BE2C (cell line): ENCODE results near the gene ETNK2.

Experiments
- DNase-seq: peaks from one replicate; pipeline ENCODE4 v3.0.0-alpha.2; 2020
- H3K27me3 ChIP-seq: fragments of 250-450 bp; sonication (Bioruptor Pico); 2 replicates; pipeline ENCODE4 v1.5.1; 2020; ENCODE audit warnings: mild to moderate bottlenecking
- H3K36me3 ChIP-seq: fragments of 250-450 bp; sonication (Bioruptor Pico); 2 replicates; pipeline ENCODE4 v1.5.1; 2020; ENCODE audit warnings: mild to moderate bottlenecking
- H3K4me1 ChIP-seq: fragments of 250-450 bp; sonication (Bioruptor Pico); 2 replicates; pipeline ENCODE4 v1.5.1; 2020
- H3K4me3 ChIP-seq: 2 replicates; pipeline ENCODE4 v1.5.1; 2011; ENCODE audit warnings: low read depth, low read length
- H3K9me3 ChIP-seq: fragments of 250-450 bp; sonication (Bioruptor Pico); 2 replicates; pipeline ENCODE4 v1.5.1; 2020
- TF ChIP-seq, protein P1 (sequence below): IDR thresholded peaks from 2 replicates; pipeline ENCODE4 v1.5.1; 2012; ENCODE audit warnings: mild to moderate bottlenecking, low read depth, low read length

ETNK2 gene

DNA sequence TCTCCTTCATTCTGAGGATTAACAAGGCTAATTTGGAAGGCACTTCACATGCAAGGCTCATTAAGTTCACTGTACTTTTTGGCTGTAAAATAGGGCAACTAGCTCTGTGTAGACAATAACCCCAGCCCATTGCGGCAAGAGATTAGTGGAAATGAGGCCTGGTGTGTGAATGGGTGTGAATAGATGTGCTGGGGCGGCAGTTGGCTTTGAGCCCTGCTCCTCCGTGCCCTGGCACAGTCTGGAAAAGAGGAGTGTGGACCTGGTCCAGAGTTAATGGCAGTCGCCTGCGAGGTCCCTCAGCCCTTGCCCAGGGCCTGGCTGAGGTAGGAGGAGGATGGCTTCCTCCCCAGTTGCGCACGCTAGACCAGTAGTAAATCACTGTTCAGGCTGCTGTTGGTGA is 39.6 kb upstream of the ETNK2 start:
- TF ChIP-seq, protein P1, sequence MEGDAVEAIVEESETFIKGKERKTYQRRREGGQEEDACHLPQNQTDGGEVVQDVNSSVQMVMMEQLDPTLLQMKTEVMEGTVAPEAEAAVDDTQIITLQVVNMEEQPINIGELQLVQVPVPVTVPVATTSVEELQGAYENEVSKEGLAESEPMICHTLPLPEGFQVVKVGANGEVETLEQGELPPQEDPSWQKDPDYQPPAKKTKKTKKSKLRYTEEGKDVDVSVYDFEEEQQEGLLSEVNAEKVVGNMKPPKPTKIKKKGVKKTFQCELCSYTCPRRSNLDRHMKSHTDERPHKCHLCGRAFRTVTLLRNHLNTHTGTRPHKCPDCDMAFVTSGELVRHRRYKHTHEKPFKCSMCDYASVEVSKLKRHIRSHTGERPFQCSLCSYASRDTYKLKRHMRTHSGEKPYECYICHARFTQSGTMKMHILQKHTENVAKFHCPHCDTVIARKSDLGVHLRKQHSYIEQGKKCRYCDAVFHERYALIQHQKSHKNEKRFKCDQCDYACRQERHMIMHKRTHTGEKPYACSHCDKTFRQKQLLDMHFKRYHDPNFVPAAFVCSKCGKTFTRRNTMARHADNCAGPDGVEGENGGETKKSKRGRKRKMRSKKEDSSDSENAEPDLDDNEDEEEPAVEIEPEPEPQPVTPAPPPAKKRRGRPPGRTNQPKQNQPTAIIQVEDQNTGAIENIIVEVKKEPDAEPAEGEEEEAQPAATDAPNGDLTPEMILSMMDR = no peak
- DNase-seq = no peak
- Histone ChIP-seq H3K4me1 (no peaks in the 10 kb centered on the region; the same call in none of the 2 replicates), H3K4me3 (no peak overlapping the region), H3K27me3 (peaks cover 38% of the 10 kb centered on the region), H3K9me3 (no peaks in the 10 kb centered on the region), H3K36me3 (no peaks in the 10 kb centered on the region)

DNA sequence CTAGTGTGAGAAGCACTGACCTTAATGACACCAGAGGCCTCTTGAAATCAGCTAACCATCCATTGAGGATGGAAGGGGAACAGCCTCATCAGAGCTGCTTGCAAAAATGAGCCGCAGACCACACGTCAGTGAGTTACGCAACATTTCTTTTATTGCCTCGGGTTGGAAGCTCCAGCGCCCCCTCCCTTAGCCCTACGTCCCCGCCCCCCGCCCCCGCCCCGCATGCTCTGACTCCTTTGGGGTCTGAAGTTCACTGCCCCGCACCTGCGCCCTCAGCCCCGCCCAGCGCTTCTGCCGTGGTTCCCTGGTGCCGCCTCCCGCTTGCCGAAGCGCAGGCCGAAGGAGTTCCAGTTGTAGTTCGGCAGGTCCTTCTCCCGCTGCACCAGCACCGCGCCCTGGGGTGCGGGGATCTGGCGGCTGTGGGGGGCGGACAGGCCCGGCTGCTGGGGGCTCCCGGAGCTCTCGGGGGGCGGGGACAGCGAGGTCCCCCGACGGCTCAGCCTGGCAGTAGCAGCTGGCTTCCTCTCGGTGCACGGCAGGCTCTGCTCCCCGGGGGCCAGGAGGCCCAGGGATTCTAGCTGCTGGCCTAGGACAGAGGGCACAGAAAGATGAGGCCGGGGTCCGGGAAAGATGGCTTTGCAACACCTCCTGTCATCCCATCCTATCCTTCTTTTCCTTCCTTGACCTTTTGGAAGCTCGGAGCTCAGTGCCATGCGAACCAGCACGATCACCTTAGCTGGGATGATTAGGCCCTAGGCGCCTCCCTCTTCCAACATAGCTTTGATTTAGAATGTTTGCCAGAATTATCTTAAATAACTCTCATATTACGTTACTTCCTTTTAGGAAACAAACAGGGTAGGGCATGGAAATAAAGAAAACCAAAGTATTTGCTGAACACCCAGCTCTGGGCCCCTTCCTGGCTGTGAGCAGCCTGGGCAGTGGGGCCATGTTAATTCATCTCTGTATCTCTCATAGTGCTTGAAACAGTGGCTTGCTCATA is 38.7 kb upstream of the ETNK2 start:
- no peaks in the 10 kb centered on the region for H3K9me3 ChIP-seq
- TF ChIP-seq, protein P1 = no peak
- no peaks in the 10 kb centered on the region; the same call in none of the 2 replicates for H3K4me1 ChIP-seq
- H3K36me3 ChIP-seq = no peaks in the 10 kb centered on the region
- peaks cover 41% of the 10 kb centered on the region for H3K27me3 ChIP-seq
- peak overlapping the region; percentile 37 for H3K4me3 ChIP-seq
- DNase-seq = peak; percentile 33

DNA sequence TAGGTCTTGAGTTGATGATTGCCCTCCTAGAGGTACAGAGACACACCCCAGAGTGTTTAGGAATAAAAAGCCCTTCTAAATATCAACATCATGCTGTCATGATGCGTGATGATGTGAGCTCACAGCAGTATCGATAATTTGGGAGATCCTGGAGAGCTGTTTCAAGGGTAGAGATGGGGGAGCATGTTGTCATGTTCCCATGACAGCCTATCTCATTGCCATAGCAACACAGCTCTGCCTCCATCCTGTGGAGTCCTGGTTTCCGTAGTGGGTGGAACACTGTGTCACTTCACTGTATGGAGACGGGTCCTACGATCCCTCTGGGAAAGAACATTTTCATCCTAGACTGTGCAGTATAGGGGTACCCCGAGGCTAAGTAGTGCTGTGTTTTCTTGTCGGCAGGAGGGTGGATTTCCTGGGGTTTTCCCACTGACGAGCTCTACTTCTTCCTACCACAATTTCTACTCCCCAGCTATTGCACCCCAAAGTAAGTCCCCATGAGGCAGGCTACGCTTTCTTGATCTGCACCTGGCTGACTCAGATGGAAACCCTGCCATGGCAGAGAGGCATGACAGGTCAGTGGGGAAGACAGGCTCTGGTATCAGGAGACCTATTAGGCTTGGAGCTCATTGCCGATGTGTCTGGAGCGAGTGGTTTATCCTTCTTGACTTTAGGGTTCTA is 37.3 kb upstream of the ETNK2 start:
- no peaks in the 10 kb centered on the region; the same call in none of the 2 replicates for H3K4me1 ChIP-seq
- DNase-seq = no peak
- no peaks in the 10 kb centered on the region for H3K36me3 ChIP-seq
- TF ChIP-seq, protein P1 = no peak
- H3K27me3 ChIP-seq = peaks cover 41% of the 10 kb centered on the region
- H3K9me3 ChIP-seq = no peaks in the 10 kb centered on the region
- H3K4me3 ChIP-seq = no peak overlapping the region

DNA sequence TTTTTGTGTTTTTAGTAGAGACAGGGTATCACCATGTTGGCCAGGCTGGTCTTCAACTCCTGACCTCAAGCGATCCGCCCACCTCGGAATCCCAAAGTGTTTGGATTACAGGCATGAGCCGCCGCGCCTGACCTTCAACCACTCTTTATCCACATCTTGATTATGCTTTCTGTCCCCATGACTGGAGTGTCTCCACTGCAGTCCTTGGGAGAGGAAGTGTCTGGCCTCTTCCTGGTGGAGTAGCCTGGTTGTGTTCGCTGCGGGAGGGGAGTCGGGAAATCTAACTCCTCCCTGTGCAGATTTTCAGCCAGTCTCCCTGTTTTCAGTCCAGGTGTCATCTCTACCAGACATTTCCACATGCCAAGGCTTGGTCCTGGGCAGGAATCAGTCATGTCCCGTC is 34.8 kb upstream of the ETNK2 start:
- Histone ChIP-seq H3K4me1 (no peaks in the 10 kb centered on the region; the same call in none of the 2 replicates), H3K27me3 (peaks cover 35% of the 10 kb centered on the region), H3K4me3 (no peak overlapping the region), H3K9me3 (no peaks in the 10 kb centered on the region), H3K36me3 (no peaks in the 10 kb centered on the region)
- DNase-seq = no peak
- TF ChIP-seq, protein P1 = no peak

DNA sequence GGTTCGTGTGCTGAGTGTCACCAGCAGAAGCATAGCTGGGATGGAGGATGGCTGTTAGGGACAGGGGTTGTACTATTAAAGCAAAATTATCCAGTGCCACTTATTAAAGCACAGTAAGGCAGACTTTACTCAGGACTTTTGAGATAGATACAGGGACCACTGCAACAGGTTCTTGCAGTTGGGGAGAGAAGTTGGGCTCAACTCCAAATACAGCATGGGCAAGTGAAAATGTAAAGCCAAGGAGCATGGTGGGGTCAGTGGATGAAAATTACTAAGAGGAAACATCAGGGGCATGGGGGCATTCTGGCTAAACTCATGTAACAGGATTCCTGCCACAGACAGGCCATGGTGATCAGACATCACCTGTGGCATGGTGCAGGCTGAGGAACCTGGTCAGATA is 29.3 kb upstream of the ETNK2 start:
- Histone ChIP-seq H3K4me3 (no peak overlapping the region), H3K27me3 (0 out of 2 replicates have a peak, but pooled peaks cover 5% of the 10 kb centered on the region), H3K9me3 (no peaks in the 10 kb centered on the region), H3K36me3 (no peaks in the 10 kb centered on the region), H3K4me1 (no peaks in the 10 kb centered on the region)
- no peak for DNase-seq
- TF ChIP-seq, protein P1 = no peak
